Testis (tissue), 2 donors: ENCODE measurements around the gene NR6A1.

Source experiments
- POLR2A ChIP-seq: fragments of 450-650 bp; IDR thresholded peaks from one replicate; pipeline ENCODE4 v1.6.1; 2017; ENCODE audit warnings: antibody characterized with exemption, mild to moderate bottlenecking, moderate library complexity
- TF ChIP-seq, protein P1 (sequence below), 3 experiments: fragments of 450-650 bp in 2 of 3; fragments of 200-600 bp in 1 of 3; sonication (generic) in 1 of 3; IDR thresholded peaks; one replicate each; pipeline ENCODE4 v1.5.1; 2016 to 2019; ENCODE audit warnings: antibody characterized with exemption in 3 of 3, mild to moderate bottlenecking in 2 of 3, moderate library complexity in 1 of 3

DNA sequence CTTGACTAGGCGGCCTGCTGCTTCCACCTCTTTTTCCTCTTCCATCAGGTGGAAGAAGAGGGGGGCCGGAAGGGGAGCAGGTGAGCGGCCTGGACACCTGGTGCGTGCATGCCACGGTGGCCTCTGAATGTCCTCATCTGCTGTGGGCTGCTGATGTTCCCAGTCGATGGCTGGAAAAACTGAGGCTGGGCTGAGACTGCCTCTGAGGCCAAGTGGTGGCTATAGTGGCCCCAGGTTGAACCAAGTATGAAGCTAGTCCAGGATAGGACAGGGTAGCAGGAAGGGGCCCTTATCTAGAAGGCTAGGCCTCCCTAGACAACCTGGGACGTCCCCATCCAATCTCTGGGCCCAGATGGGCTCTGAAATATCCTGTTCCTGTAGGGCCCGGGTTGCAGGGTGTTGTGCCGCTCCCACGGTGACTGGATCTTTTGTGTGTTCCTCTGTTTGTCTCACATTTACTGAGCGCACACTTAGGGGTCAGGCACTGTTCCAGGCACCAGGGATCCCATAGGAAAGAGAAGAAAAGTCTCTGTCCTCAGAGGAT, 263.2 kb downstream of the NR6A1 start:
- TF ChIP-seq, protein P1, sequence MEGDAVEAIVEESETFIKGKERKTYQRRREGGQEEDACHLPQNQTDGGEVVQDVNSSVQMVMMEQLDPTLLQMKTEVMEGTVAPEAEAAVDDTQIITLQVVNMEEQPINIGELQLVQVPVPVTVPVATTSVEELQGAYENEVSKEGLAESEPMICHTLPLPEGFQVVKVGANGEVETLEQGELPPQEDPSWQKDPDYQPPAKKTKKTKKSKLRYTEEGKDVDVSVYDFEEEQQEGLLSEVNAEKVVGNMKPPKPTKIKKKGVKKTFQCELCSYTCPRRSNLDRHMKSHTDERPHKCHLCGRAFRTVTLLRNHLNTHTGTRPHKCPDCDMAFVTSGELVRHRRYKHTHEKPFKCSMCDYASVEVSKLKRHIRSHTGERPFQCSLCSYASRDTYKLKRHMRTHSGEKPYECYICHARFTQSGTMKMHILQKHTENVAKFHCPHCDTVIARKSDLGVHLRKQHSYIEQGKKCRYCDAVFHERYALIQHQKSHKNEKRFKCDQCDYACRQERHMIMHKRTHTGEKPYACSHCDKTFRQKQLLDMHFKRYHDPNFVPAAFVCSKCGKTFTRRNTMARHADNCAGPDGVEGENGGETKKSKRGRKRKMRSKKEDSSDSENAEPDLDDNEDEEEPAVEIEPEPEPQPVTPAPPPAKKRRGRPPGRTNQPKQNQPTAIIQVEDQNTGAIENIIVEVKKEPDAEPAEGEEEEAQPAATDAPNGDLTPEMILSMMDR (IDR thresholded peaks at IDR 0.05), result no peak
- TF ChIP-seq POLR2A, result no peak
